ENCODE data around the gene MAP2K3. TPM values are rescaled to one million over a fixed set of nuclear protein-coding genes. Genes with fewer than 3 reads are reported as not detected.

Gene MAP2K3
- total and polyA plus RNA-seq, 2 of the 4 experiments (the other 2 are of a cell fraction): 23.5 to 82.2 TPM

- no peak overlapping the region for H3K14ac ChIP-seq (replicated peaks; ENCODE audit: low read depth, low read length)
- H3K18ac ChIP-seq (ENCODE audit: low read depth, low read length): no peak overlapping the region
- no peak for TF ChIP-seq RAD21 (IDR thresholded peaks at IDR 0.05; ENCODE audit: low read length)
- no peak for TF ChIP-seq CHD1 (IDR thresholded peaks at IDR 0.05; ENCODE audit: low read depth, low read length)
- TF ChIP-seq RCOR1 (IDR thresholded peaks at IDR 0.05; ENCODE audit: insufficient replicate concordance, low read length): no peak
- TF ChIP-seq CTCF (conservative IDR thresholded peaks at IDR 0.05; ENCODE audit: low read depth, low read length): no peak
- H3K4me1 ChIP-seq (ENCODE audit: control insufficient read depth, insufficient read depth, low read length): peaks cover 11% of the 10 kb centered on the region
- H3K4me3 ChIP-seq (ENCODE audit: insufficient read depth, low read depth, low read length): no peak overlapping the region
- ATAC-seq (ENCODE audit: low read depth): no peak
- no peak overlapping the region for H3K4ac ChIP-seq (ENCODE audit: low read depth, low read length)
- no peak overlapping the region for H2AFZ ChIP-seq (replicated peaks; ENCODE audit: low read length, poor library complexity)
- no peaks in the 10 kb centered on the region for H3K9me3 ChIP-seq (ENCODE audit: control insufficient read depth, insufficient read depth, low read length)
- no peak overlapping the region for H4K91ac ChIP-seq (ENCODE audit: insufficient read depth, low read depth, low read length)
- H4K8ac ChIP-seq (ENCODE audit: low read depth in 2 of 2, low read length in 2 of 2): no peak overlapping the region
- H4K5ac ChIP-seq (ENCODE audit: low read depth, low read length): no peak overlapping the region
- no peak overlapping the region for H2AK9ac ChIP-seq (replicated peaks; ENCODE audit: low read depth, low read length, poor library complexity)
- intact Hi-C loops (cut with micrococcal nuclease): no loop called here
- in situ Hi-C loops (cut with MboI; ENCODE audit: low sequenced_read_pairs): no loop called here
- H3K56ac ChIP-seq (ENCODE audit: extremely low read depth, insufficient read depth, low read length): no peak overlapping the region
- no peaks in the 10 kb centered on the region for H3K27me3 ChIP-seq (ENCODE audit: control insufficient read depth, insufficient read depth, low read length)
- no peaks in the 10 kb centered on the region for H3K9me1 ChIP-seq (ENCODE audit: insufficient read depth, low read length)
- no peak overlapping the region for H3K9ac ChIP-seq (ENCODE audit: low read depth, low read length)
- H2BK20ac ChIP-seq (ENCODE audit: low read depth, low read length): no peak overlapping the region
- H4K20me1 ChIP-seq (ENCODE audit: insufficient read depth, low read length): no peaks in the 10 kb centered on the region
- CTCF ChIA-PET: no interaction called here
- H2BK5ac ChIP-seq (ENCODE audit: low read depth, low read length, poor library complexity, severe bottlenecking): no peak overlapping the region
- no peak overlapping the region for H3K4me2 ChIP-seq (ENCODE audit: low read depth, low read length)
- no peak overlapping the region for H2AK5ac ChIP-seq (ENCODE audit: low read depth, low read length)
- POLR2A ChIA-PET (ENCODE audit: unreplicated experiment): no interaction called here
- no TSS peak for BruUV-seq (replicated peaks)
- H2BK15ac ChIP-seq (ENCODE audit: low read depth, low read length): no peak overlapping the region
- dilution Hi-C loops (cut with HindIII; ENCODE audit: low sequenced_read_pairs, unreplicated experiment): no loop called here
- H3K36me3 ChIP-seq (ENCODE audit: control insufficient read depth, insufficient read depth, low read length): no peaks in the 10 kb centered on the region
- no CpG with 5 or more reads among the region's 10 CpGs for WGBS, 2 experiments (ENCODE audit: extremely low coverage in 2 of 2, insufficient read length in 1 of 2)
- no peak overlapping the region for H3K27ac ChIP-seq (ENCODE audit: insufficient read depth, low read length)
- no peak overlapping the region for H2BK120ac ChIP-seq (ENCODE audit: low read depth, low read length)
- DNase-seq: no peak
- H3K79me1 ChIP-seq (ENCODE audit: low read depth in 1 of 2, low read length in 2 of 2): no peaks in the 10 kb centered on the region; a peak in 1 of 4 replicates
- no peak overlapping the region for H3K23ac ChIP-seq (ENCODE audit: low read depth, low read length)
These were observed 12.9 kb upstream of the MAP2K3 start for GRCh38 chr17:21271454-21272183.
